Keratinocyte (primary cell): Measurements from ENCODE around the gene C1RL. TPM values are rescaled to one million over a fixed set of nuclear protein-coding genes. Genes with fewer than 3 reads are reported as not detected.

Experiments used
- DNase-seq: peaks from one replicate; pipeline ENCODE4 v3.0.0-alpha.2; 2011; ENCODE audit warnings: low read depth, missing footprints, low spot score
- FAIRE-seq: peaks from 2 replicates; lab custom pipeline; 2011; peaks lifted over from hg19 to GRCh38; lab: Jason Lieb, UNC
- H2AFZ ChIP-seq: 2 replicates; pipeline ENCODE4 v1.6.0; 2012; ENCODE audit warnings: low read length, control low read depth, inconsistent platforms; ENCODE audit not compliant: control insufficient read depth
- H3K27ac ChIP-seq: 2 replicates; pipeline ENCODE4 v1.5.1; 2011; ENCODE audit warnings: low read length; ENCODE audit not compliant: control insufficient read depth, insufficient read depth
- H3K27me3 ChIP-seq: 3 replicates; pipeline ENCODE4 v1.6.0; 2011; ENCODE audit warnings: low read length; ENCODE audit not compliant: control insufficient read depth, insufficient read depth; ENCODE audit errors: extremely low read depth
- H3K36me3 ChIP-seq, 2 experiments: 2 replicates in 1 of 2; 3 replicates in 1 of 2; pipeline ENCODE4 v1.5.1; 2011; ENCODE audit warnings: low read length in 2 of 2, mild to moderate bottlenecking in 1 of 2; ENCODE audit not compliant: control insufficient read depth in 2 of 2, insufficient read depth in 2 of 2; ENCODE audit errors: extremely low read depth in 1 of 2
- H3K4me1 ChIP-seq: 3 replicates; pipeline ENCODE4 v1.5.1; 2011; ENCODE audit warnings: low read length; ENCODE audit not compliant: control insufficient read depth, insufficient read depth; ENCODE audit errors: extremely low read depth
- H3K4me2 ChIP-seq: 3 replicates; pipeline ENCODE4 v1.6.0; 2011; ENCODE audit warnings: low read depth, low read length; ENCODE audit not compliant: control insufficient read depth, insufficient read depth; ENCODE audit errors: extremely low read depth
- H3K4me3 ChIP-seq, 3 experiments: fragments of 200-600 bp in 1 of 3; sonication (generic) in 1 of 3; 2 replicates in 2 of 3; 3 replicates in 1 of 3; pipeline ENCODE4 v1.5.1; 2011 to 2016; ENCODE audit warnings: low read length in 3 of 3, mild to moderate bottlenecking in 3 of 3, control low read depth in 2 of 3, inconsistent platforms in 1 of 3, low read depth in 1 of 3, mixed read lengths in 1 of 3, mixed run types in 1 of 3, moderate library complexity in 1 of 3; ENCODE audit not compliant: control insufficient read depth in 2 of 3, insufficient read depth in 2 of 3; ENCODE audit errors: extremely low read depth in 1 of 3
- H3K79me2 ChIP-seq: 2 replicates; pipeline ENCODE4 v1.6.0; 2012; ENCODE audit warnings: low read length; ENCODE audit not compliant: control insufficient read depth, insufficient read depth
- H3K9ac ChIP-seq: 3 replicates; pipeline ENCODE4 v1.6.0; 2011; ENCODE audit warnings: low read length; ENCODE audit not compliant: control insufficient read depth, insufficient read depth; ENCODE audit errors: extremely low read depth
- H3K9me1 ChIP-seq: 3 replicates; pipeline ENCODE4 v1.6.0; 2011; ENCODE audit warnings: low read length; ENCODE audit not compliant: control insufficient read depth, insufficient read depth; ENCODE audit errors: extremely low read depth
- H3K9me3 ChIP-seq: 2 replicates; pipeline ENCODE4 v1.5.1; 2012; ENCODE audit warnings: low read depth, low read length; ENCODE audit not compliant: control insufficient read depth
- H4K20me1 ChIP-seq: 3 replicates; pipeline ENCODE4 v1.6.0; 2011; ENCODE audit warnings: low read length; ENCODE audit not compliant: control insufficient read depth, insufficient read depth; ENCODE audit errors: extremely low read depth
- CTCF ChIP-seq, 3 experiments: IDR thresholded peaks in 1 of 3; conservative IDR thresholded peaks in 1 of 3; optimal IDR thresholded peaks in 1 of 3; 2 replicates in 2 of 3; 3 replicates in 1 of 3; pipeline versions ENCODE3 to v1.5.1; 2011; ENCODE audit warnings: low read length in 3 of 3, mild to moderate bottlenecking in 3 of 3, moderate library complexity in 2 of 3, control low read depth in 1 of 3, inconsistent platforms in 1 of 3; ENCODE audit not compliant: insufficient read depth in 2 of 3; ENCODE audit errors: extremely low read depth in 1 of 3
- EZH2 ChIP-seq: IDR thresholded peaks from one replicate; pipeline ENCODE4 v1.6.1; 2012; ENCODE audit warnings: inconsistent platforms, mild to moderate bottlenecking, low read length, moderate library complexity
- dilution Hi-C: fragments of 300-500 bp; cut with MboI; formaldehyde crosslinking; loops from one replicate; pipeline ENCODE4 v1.7.0; 2020; ENCODE audit warnings: low sequenced_read_pairs; ENCODE audit not compliant: extremely low pct_ligation_motif_present
- polyA plus RNA-seq, 5 experiments: library from polyadenylated mRNA; depleted of rRNA in 3 of 5; stranded (reverse) in 3 of 5; stranded (forward) in 1 of 5; unstranded in 1 of 5; fragments of >200 nt; gene quantifications; 1 replicate in 1 of 5; 2 replicates in 3 of 5; 3 replicates in 1 of 5; pipeline versions ENCODE4 v1.2.1 to v1.2.3, GENCODE V29; 2011 to 2012; ENCODE audit warnings: missing spikeins in 2 of 5, low read depth in 1 of 5, low replicate concordance in 1 of 5

C1RL gene
- polyA plus RNA-seq, 1 donor (not counting 4 experiments of a cell fraction or from before 2014, with no cell fraction given), result 9.3 TPM

- H3K9ac ChIP-seq, result no peak overlapping the region
- H3K4me2 ChIP-seq, result no peak overlapping the region
- no peak overlapping the region for H2AFZ ChIP-seq
- H3K27me3 ChIP-seq, result no peaks in the 10 kb centered on the region
- H3K79me2 ChIP-seq, result no peaks in the 10 kb centered on the region
- H3K9me1 ChIP-seq, result no peaks in the 10 kb centered on the region
- H3K9me3 ChIP-seq, result no peaks in the 10 kb centered on the region
- DNase-seq (no peak), FAIRE-seq (no peak)
- no peak overlapping the region for H3K27ac ChIP-seq
- H3K36me3 ChIP-seq, result no peaks in the 10 kb centered on the region
- no peaks in the 10 kb centered on the region for H4K20me1 ChIP-seq
- dilution Hi-C loops, result no loop called here
- no peak overlapping the region for H3K4me3 ChIP-seq
- H3K4me1 ChIP-seq, result peaks cover 6% of the 10 kb centered on the region
- TF ChIP-seq EZH2, result no peak
- no peak for TF ChIP-seq CTCF (optimal IDR thresholded peaks at IDR 0.05 in 1 of 3, IDR thresholded peaks at IDR 0.05 in 1 of 3, conservative IDR thresholded peaks at IDR 0.05 in 1 of 3; ENCODE audit: extremely low read depth in 1 of 3, insufficient read depth in 2 of 3, low read length in 3 of 3)
Measured at GRCh38 chr12:7089196-7089871, 19.7 kb downstream of the C1RL start.

- no peaks in the 10 kb centered on the region for H3K79me2 ChIP-seq
- no peak overlapping the region for H3K9ac ChIP-seq
- dilution Hi-C loops, result no loop called here
- no peak overlapping the region for H2AFZ ChIP-seq
- DNase-seq (no peak), FAIRE-seq (no peak)
- no peaks in the 10 kb centered on the region for H3K36me3 ChIP-seq
- H3K9me3 ChIP-seq, result no peaks in the 10 kb centered on the region
- no peak for TF ChIP-seq EZH2
- no peak for TF ChIP-seq CTCF (optimal IDR thresholded peaks at IDR 0.05 in 1 of 3, IDR thresholded peaks at IDR 0.05 in 1 of 3, conservative IDR thresholded peaks at IDR 0.05 in 1 of 3; ENCODE audit: extremely low read depth in 1 of 3, insufficient read depth in 2 of 3, low read length in 3 of 3)
- no peaks in the 10 kb centered on the region for H3K27me3 ChIP-seq
- no peak overlapping the region for H3K4me3 ChIP-seq
- peaks cover 19% of the 10 kb centered on the region for H3K4me1 ChIP-seq
- H3K4me2 ChIP-seq, result no peak overlapping the region
- H3K9me1 ChIP-seq, result no peaks in the 10 kb centered on the region
- H4K20me1 ChIP-seq, result no peaks in the 10 kb centered on the region
- no peak overlapping the region for H3K27ac ChIP-seq
Measured at GRCh38 chr12:7083125-7083524, 25.9 kb downstream of the C1RL start.
